ENCODE data around the gene CBFA2T2.
"Not testable (repeated sequence)": the region's sequence is repeated elsewhere in the genome, so short reads cannot be mapped to it uniquely, and the experiment has no call there.

Gene CBFA2T2

GRCh38 chr20:33506576-33506975, 16.7 kb downstream of the CBFA2T2 start:
- Histone ChIP-seq H3K79me1 (ENCODE audit: low read length) (no peaks in the 10 kb centered on the region), H3K23ac (ENCODE audit: low read length) (no peak overlapping the region), H3K79me2 (ENCODE audit: control insufficient read depth, insufficient read depth, low read length, poor library complexity) (no peaks in the 10 kb centered on the region), H3K4me3 (ENCODE audit: low read depth, low read length) (no peak overlapping the region), H3K4me1 (ENCODE audit: control insufficient read depth in 1 of 2, insufficient read depth in 2 of 2, low read length in 2 of 2) (no peaks in the 10 kb centered on the region), H3K36me3 (ENCODE audit: control insufficient read depth in 1 of 2, insufficient read depth in 2 of 2, low read length in 2 of 2) (no peaks in the 10 kb centered on the region), H3K27me3 (ENCODE audit: insufficient read depth, low read length) (no peaks in the 10 kb centered on the region), H3K18ac (ENCODE audit: low read length) (no peak overlapping the region), H4K91ac (ENCODE audit: low read depth, low read length) (no peak overlapping the region), H3K27ac (ENCODE audit: low read depth, low read length) (no peak overlapping the region), H2BK120ac (ENCODE audit: insufficient read depth, low read length, poor library complexity) (no peak overlapping the region), H2BK5ac (ENCODE audit: low read depth, low read length, poor library complexity) (no peak overlapping the region), H4K8ac (ENCODE audit: low read depth, low read length) (no peak overlapping the region), H2AK5ac (ENCODE audit: low read length) (no peak overlapping the region), H2BK12ac (ENCODE audit: low read length) (no peak overlapping the region), H3K9ac (ENCODE audit: low read length) (no peak overlapping the region), H3K4me2 (ENCODE audit: low read length) (no peak overlapping the region), H4K12ac (ENCODE audit: low read depth, low read length) (no peak overlapping the region), H3K14ac (ENCODE audit: low read length) (no peak overlapping the region), H3K9me3 (ENCODE audit: insufficient read depth, low read depth, low read length) (no peaks in the 10 kb centered on the region), H2AFZ (ENCODE audit: insufficient read depth, low read length, poor library complexity) (no peak overlapping the region), H3K4ac (ENCODE audit: low read depth, low read length) (no peak overlapping the region)
- no CpG with 5 or more reads among the region's 2 CpGs for WGBS (ENCODE audit: extremely low coverage, insufficient coverage, insufficient read length)
- DNase-seq, result no peak

- no peak overlapping the region for H4K91ac ChIP-seq (ENCODE audit: low read depth, low read length)
- H3K4me3 ChIP-seq (ENCODE audit: low read depth, low read length), result no peak overlapping the region
- no peaks in the 10 kb centered on the region for H3K79me1 ChIP-seq (ENCODE audit: low read length)
- H3K18ac ChIP-seq (ENCODE audit: low read length), result no peak overlapping the region
- no peak overlapping the region for H2AK5ac ChIP-seq (ENCODE audit: low read length)
- no peak overlapping the region for H3K9ac ChIP-seq (ENCODE audit: low read length)
- no peak overlapping the region for H3K4ac ChIP-seq (ENCODE audit: low read depth, low read length)
- no peak overlapping the region for H3K4me2 ChIP-seq (ENCODE audit: low read length)
- WGBS (ENCODE audit: extremely low coverage, insufficient coverage, insufficient read length), result no CpG with 5 or more reads among the region's 3 CpGs
- no peak overlapping the region for H4K8ac ChIP-seq (ENCODE audit: low read depth, low read length)
- peaks cover 4% of the 10 kb centered on the region for H3K79me2 ChIP-seq (ENCODE audit: control insufficient read depth, insufficient read depth, low read length, poor library complexity)
- H3K9me3 ChIP-seq (ENCODE audit: insufficient read depth, low read depth, low read length), result no peaks in the 10 kb centered on the region
- no peak overlapping the region for H2AFZ ChIP-seq (ENCODE audit: insufficient read depth, low read length, poor library complexity)
- no peak overlapping the region for H3K23ac ChIP-seq (ENCODE audit: low read length)
- no peak for DNase-seq
- no peaks in the 10 kb centered on the region for H3K36me3 ChIP-seq (ENCODE audit: control insufficient read depth in 1 of 2, insufficient read depth in 2 of 2, low read length in 2 of 2)
- H3K27ac ChIP-seq (ENCODE audit: low read depth, low read length), result no peak overlapping the region
- no peak overlapping the region for H4K12ac ChIP-seq (ENCODE audit: low read depth, low read length)
- no peak overlapping the region for H2BK5ac ChIP-seq (ENCODE audit: low read depth, low read length, poor library complexity)
- no peak overlapping the region for H2BK12ac ChIP-seq (ENCODE audit: low read length)
- H3K4me1 ChIP-seq (ENCODE audit: control insufficient read depth in 1 of 2, insufficient read depth in 2 of 2, low read length in 2 of 2), result no peaks in the 10 kb centered on the region
- no peak overlapping the region for H2BK120ac ChIP-seq (ENCODE audit: insufficient read depth, low read length, poor library complexity)
- H3K14ac ChIP-seq (ENCODE audit: low read length), result no peak overlapping the region
- H3K27me3 ChIP-seq (ENCODE audit: insufficient read depth, low read length), result no peaks in the 10 kb centered on the region
Measured at GRCh38 chr20:33507461-33507860, 17.6 kb downstream of the CBFA2T2 start.

- H4K8ac ChIP-seq (ENCODE audit: low read depth, low read length); H4K12ac ChIP-seq (ENCODE audit: low read depth, low read length); H3K4ac ChIP-seq (ENCODE audit: low read depth, low read length); H3K4me2 ChIP-seq (ENCODE audit: low read length); H3K4me1 ChIP-seq (ENCODE audit: control insufficient read depth in 1 of 2, insufficient read depth in 2 of 2, low read length in 2 of 2); H2BK5ac ChIP-seq (ENCODE audit: low read depth, low read length, poor library complexity); H3K79me1 ChIP-seq (ENCODE audit: low read length); H3K79me2 ChIP-seq (ENCODE audit: control insufficient read depth, insufficient read depth, low read length, poor library complexity); H3K4me3 ChIP-seq (ENCODE audit: low read depth, low read length); H4K91ac ChIP-seq (ENCODE audit: low read depth, low read length); H2AK5ac ChIP-seq (ENCODE audit: low read length); H3K27ac ChIP-seq (ENCODE audit: low read depth, low read length); H3K14ac ChIP-seq (ENCODE audit: low read length); H3K27me3 ChIP-seq (ENCODE audit: insufficient read depth, low read length); H3K23ac ChIP-seq (ENCODE audit: low read length); H2AFZ ChIP-seq (ENCODE audit: insufficient read depth, low read length, poor library complexity); H3K18ac ChIP-seq (ENCODE audit: low read length); DNase-seq; H2BK12ac ChIP-seq (ENCODE audit: low read length); H2BK120ac ChIP-seq (ENCODE audit: insufficient read depth, low read length, poor library complexity); H3K9ac ChIP-seq (ENCODE audit: low read length); H3K9me3 ChIP-seq (ENCODE audit: insufficient read depth, low read depth, low read length); H3K36me3 ChIP-seq (ENCODE audit: control insufficient read depth in 1 of 2, insufficient read depth in 2 of 2, low read length in 2 of 2): not testable (repeated sequence)
- no CpG with 5 or more reads among the region's 7 CpGs for WGBS (ENCODE audit: extremely low coverage, insufficient coverage, insufficient read length)
Measured at GRCh38 chr20:33508015-33508414, 18.1 kb downstream of the CBFA2T2 start.

GRCh38 chr20:33509057-33509456, 19.2 kb downstream of the CBFA2T2 start:
- WGBS (ENCODE audit: extremely low coverage, insufficient coverage, insufficient read length), result no CpG with 5 or more reads among the region's 3 CpGs
- not testable (repeated sequence) for H4K8ac ChIP-seq (ENCODE audit: low read depth, low read length); H2AK5ac ChIP-seq (ENCODE audit: low read length); H4K12ac ChIP-seq (ENCODE audit: low read depth, low read length); DNase-seq; H3K4me2 ChIP-seq (ENCODE audit: low read length); H2AFZ ChIP-seq (ENCODE audit: insufficient read depth, low read length, poor library complexity); H3K27me3 ChIP-seq (ENCODE audit: insufficient read depth, low read length); H3K79me2 ChIP-seq (ENCODE audit: control insufficient read depth, insufficient read depth, low read length, poor library complexity); H3K4me3 ChIP-seq (ENCODE audit: low read depth, low read length); H3K36me3 ChIP-seq (ENCODE audit: control insufficient read depth in 1 of 2, insufficient read depth in 2 of 2, low read length in 2 of 2); H3K9me3 ChIP-seq (ENCODE audit: insufficient read depth, low read depth, low read length); H3K18ac ChIP-seq (ENCODE audit: low read length); H2BK12ac ChIP-seq (ENCODE audit: low read length); H4K91ac ChIP-seq (ENCODE audit: low read depth, low read length); H3K4ac ChIP-seq (ENCODE audit: low read depth, low read length); H3K9ac ChIP-seq (ENCODE audit: low read length); H2BK120ac ChIP-seq (ENCODE audit: insufficient read depth, low read length, poor library complexity); H3K27ac ChIP-seq (ENCODE audit: low read depth, low read length); H3K79me1 ChIP-seq (ENCODE audit: low read length); H3K4me1 ChIP-seq (ENCODE audit: control insufficient read depth in 1 of 2, insufficient read depth in 2 of 2, low read length in 2 of 2); H3K23ac ChIP-seq (ENCODE audit: low read length); H3K14ac ChIP-seq (ENCODE audit: low read length); H2BK5ac ChIP-seq (ENCODE audit: low read depth, low read length, poor library complexity)

Measured in trophoblast cell (in vitro differentiated cells and primary cell).